Upper lobe of left lung (tissue), 6 donors: ENCODE data around the gene GOLGA6L22. TPM values are rescaled to one million over a fixed set of nuclear protein-coding genes. Genes with fewer than 3 reads are reported as not detected.
"Not testable (repeated sequence)": the region's sequence is repeated elsewhere in the genome, so short reads cannot be mapped to it uniquely, and the experiment has no call there.

ENCODE experiments used
- ATAC-seq, 2 donors: fragments of 200-7000 bp; cut with Tn5 transposase; one replicate each; pipeline ENCODE4 v1.9.1; 2022; ENCODE audit warnings: mild to moderate bottlenecking in 2 of 2, moderate library complexity in 2 of 2; ENCODE audit not compliant: low FRiP score in 2 of 2
- DNase-seq, 2 donors: peaks; one replicate each; pipeline ENCODE4 v3.0.0-alpha.2; 2019 to 2020
- H3K27ac ChIP-seq, 4 donors: fragments of 200-600 bp; sonication (generic); one replicate each; pipeline ENCODE4 v1.5.1; 2016 to 2019
- H3K27me3 ChIP-seq, 4 donors: fragments of 200-600 bp; sonication (generic); one replicate each; pipeline ENCODE4 v1.5.1; 2017 to 2019
- H3K36me3 ChIP-seq, 4 donors: fragments of 200-600 bp; sonication (generic); one replicate each; pipeline ENCODE4 v1.5.1; 2016 to 2019
- H3K4me1 ChIP-seq, 4 donors: fragments of 200-600 bp; sonication (generic); one replicate each; pipeline ENCODE4 v1.5.1; 2018 to 2019
- H3K4me3 ChIP-seq, 4 donors: fragments of 200-600 bp; sonication (generic); one replicate each; pipeline ENCODE4 v1.5.1; 2017 to 2019; ENCODE audit warnings: mild to moderate bottlenecking in 2 of 4, moderate library complexity in 1 of 4
- H3K9me3 ChIP-seq, 4 donors: fragments of 200-600 bp; sonication (generic); one replicate each; pipeline ENCODE4 v1.5.1; 2018 to 2019
- WGBS, 2 donors: methylation state at CpG; one replicate each; pipeline ENCODE4 v1.1.5; 2017 to 2018; 5-methylcytosine and 5-hydroxymethylcytosine counted together
- small RNA-seq, 4 donors: library from RNA; depleted of rRNA; stranded (forward); fragments of <200 nt; gene quantifications; one replicate each; pipeline ENCODE3, GENCODE V24; 2016
- total RNA-seq, 6 donors: library from RNA; depleted of rRNA in 4 of 6; stranded (reverse); fragments of >200 nt in 4 of 6; gene quantifications; one replicate each; pipeline versions ENCODE4 v1.1.0 to v1.2.1, GENCODE V29; 2016 to 2021
- donor health status: DM: no; HTN: no; CAD: no; lungs with moderate emphysema.
- donor health status: DM: no; HTN: yes; CAD: no; lungs with severe emphysema.

GOLGA6L22 gene
- total RNA-seq, 6 donors from 2014 or later: not detected

GRCh38 chr15:22506959-22507358, 48.3 kb downstream of the GOLGA6L22 start:
- not testable (repeated sequence) for H3K27ac ChIP-seq, ATAC-seq, H3K4me1 ChIP-seq, H3K27me3 ChIP-seq, H3K4me3 ChIP-seq, DNase-seq, H3K36me3 ChIP-seq, H3K9me3 ChIP-seq
- 89 to 93% methylated on average over 2 to 6 of the region's 9 CpGs for WGBS, 2 donors

GRCh38 chr15:22516140-22516539, 57.4 kb downstream of the GOLGA6L22 start:
- H3K4me1 ChIP-seq, H3K27ac ChIP-seq, DNase-seq, H3K4me3 ChIP-seq, ATAC-seq, H3K27me3 ChIP-seq, H3K36me3 ChIP-seq, H3K9me3 ChIP-seq: not testable (repeated sequence)
- WGBS, 2 donors: 100% methylated on average over 10 of the region's 15 CpGs; no CpG with 5 or more reads in 1 of the 2 donors

Small RNAs within 50 kb of the gene (small RNA-seq; reads per million reads assigned to genes)
- 0 reads per million in 4 donors for gene RN7SL545P
